LHCN-M2 (cell line): ENCODE data around the gene PLET1. TPM values are rescaled to one million over a fixed set of nuclear protein-coding genes. Genes with fewer than 3 reads are reported as not detected.

ENCODE experiments used
- DNase-seq: peaks from one replicate; pipeline ENCODE4 v3.0.0-alpha.2; 2012; ENCODE audit warnings: low read depth
- total RNA-seq: library from RNA; depleted of rRNA; stranded (reverse); fragments of >200 nt; gene quantifications from 2 replicates; pipeline ENCODE4 v1.2.3, GENCODE V29; 2014

The PLET1 gene
- total RNA-seq, 1 experiment from 2014 or later = not detected

- DNase-seq = peak; percentile 8
Observed at GRCh38 chr11:112285841-112286311, 25.2 kb upstream of the PLET1 start.

GRCh38 chr11:112281726-112282125, 21.1 kb upstream of the PLET1 start:
- DNase-seq = no peak

GRCh38 chr11:112280268-112281126, 19.8 kb upstream of the PLET1 start:
- DNase-seq = peak; percentile 76

- peak; percentile 43 for DNase-seq
Observed at GRCh38 chr11:112279901-112280267, 19.2 kb upstream of the PLET1 start.

GRCh38 chr11:112278803-112279202, 18.1 kb upstream of the PLET1 start:
- no peak for DNase-seq

- DNase-seq = no peak
Observed at GRCh38 chr11:112277941-112278340, 17.3 kb upstream of the PLET1 start.

- no peak for DNase-seq
Observed at GRCh38 chr11:112277029-112277428, 16.4 kb upstream of the PLET1 start.

GRCh38 chr11:112274007-112274783, 13.5 kb upstream of the PLET1 start:
- DNase-seq = no peak

DNA sequence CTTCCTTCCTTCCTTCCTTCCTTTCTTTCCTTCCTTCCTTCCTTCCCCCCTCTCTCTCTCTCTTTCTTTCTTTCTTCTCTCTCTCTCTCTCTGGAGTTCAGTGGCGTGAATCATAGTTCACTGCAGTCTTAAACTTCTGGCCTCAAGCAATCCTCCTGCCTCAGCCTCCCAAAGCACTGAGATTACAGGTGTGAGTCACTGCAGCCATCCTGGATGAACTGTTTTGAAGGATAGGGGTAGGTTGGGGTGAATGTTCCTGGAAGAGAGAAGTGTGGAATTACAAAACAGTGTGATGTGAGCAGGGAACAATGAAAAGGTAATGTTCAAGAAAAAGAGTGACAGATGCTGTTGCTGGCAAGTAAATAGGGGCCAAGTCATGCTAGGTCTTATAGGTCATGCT, 12.4 kb upstream of the PLET1 start:
- DNase-seq = no peak

- DNase-seq = no peak
Observed at GRCh38 chr11:112271242-112271641, 10.6 kb upstream of the PLET1 start.

GRCh38 chr11:112270551-112271180, 10.0 kb upstream of the PLET1 start:
- no peak for DNase-seq

GRCh38 chr11:112269139-112269538, 8.5 kb upstream of the PLET1 start:
- no peak for DNase-seq

GRCh38 chr11:112268406-112268805, 7.7 kb upstream of the PLET1 start:
- no peak for DNase-seq

- DNase-seq = no peak
Observed at GRCh38 chr11:112267188-112267591, 6.5 kb upstream of the PLET1 start.

- DNase-seq = no peak
Observed at GRCh38 chr11:112266410-112266778, 5.7 kb upstream of the PLET1 start.

- DNase-seq = no peak
Observed at GRCh38 chr11:112265659-112266409, 5.2 kb upstream of the PLET1 start.

DNA sequence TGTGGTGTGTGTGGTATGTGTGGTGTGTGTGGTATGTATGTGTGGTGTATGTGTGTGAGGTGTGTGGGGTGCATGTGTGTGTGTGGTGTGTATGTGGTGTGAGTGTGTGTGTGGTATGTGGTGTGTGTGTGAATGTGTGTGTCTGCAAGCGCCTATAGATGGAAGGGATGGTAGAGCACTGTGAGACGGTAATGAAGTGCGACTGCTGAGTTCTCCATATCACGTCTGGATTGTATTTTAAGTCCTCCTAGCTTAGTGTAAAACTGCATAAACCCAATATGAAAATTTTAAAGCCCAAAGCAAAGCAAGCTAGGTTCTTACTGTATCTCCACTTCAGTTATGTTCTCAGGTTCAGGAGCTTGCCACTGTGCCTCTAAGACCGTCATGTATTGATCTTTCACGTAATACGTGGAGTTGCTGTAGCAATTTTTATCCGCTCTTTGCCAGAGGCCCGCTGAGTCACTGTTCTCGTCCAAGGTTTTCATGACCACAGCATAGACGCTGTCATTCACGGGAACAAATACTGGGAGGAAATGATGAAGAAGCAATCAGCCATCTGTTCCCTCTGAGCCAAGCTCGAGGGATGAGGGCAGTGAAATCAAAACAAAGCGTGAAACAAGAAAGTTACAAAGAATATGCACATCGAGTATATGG, 5.5 kb downstream of the PLET1 start:
- peak; percentile 90 for DNase-seq

DNA sequence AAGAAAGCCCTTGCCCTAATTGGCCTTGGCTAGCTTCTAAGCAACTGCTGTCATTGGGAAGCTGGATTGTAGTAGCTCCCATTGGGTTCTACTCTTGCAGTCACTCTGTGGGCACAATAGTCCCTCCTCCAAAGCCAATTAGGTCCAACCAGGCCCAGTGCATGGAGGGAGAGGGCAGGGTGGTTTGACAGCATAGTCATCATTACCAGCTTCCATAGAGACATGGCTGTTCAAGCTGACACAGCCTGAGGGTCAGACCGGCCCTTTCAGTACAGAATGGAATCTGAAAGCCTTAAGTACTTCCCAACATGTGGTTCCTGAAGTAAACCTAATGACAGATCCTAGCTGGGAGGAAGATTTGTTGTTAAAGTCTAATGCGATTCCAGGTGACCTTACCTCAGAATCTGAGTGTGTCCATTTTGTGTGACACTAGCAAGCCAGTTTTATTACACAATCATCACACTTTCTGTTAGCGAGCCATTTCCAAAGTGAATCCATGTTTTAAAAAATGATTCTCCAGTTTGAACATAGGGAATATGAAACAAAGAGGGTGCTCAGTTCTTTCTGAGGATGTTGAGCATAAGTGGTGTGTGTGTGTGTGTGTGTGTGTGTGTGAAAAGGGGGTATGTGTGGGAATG, 6.9 kb downstream of the PLET1 start:
- DNase-seq = peak; percentile 5

DNA sequence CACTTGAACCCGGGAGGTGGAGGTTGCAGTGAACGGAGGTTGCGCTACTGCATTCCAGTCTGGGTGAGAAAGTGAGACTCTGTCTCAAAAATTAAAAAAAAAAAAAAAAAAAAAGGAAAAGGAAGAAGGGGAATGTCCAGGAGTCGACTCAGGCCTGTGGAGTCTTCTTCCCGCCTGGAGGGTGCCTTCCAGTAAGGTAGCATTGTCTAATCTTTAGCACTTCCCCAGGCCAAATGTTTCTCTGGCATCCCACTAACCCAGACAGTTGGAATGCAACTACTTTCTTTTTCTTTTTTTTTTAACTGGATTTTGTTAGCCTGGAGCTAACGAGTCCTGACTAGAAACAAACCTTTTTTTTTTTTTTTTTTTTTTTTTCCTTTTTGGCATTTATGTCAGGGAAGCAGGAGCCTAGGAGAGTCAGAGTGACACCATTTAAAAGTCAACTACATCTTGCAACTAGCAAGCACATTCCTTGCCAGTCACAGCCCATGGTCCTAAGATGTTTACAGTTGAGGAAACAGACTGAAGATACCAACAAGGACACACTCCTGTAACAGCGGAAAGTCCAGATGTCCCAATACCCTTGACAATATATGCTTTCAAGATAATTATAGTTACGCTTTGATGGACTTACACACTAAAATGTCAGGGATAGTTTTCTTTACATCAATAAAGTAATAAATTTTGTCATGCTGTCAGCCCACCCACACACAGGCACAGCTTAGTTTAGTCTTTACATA, 10.6 kb downstream of the PLET1 start:
- no peak for DNase-seq

- DNase-seq = peak; percentile 46
Observed at GRCh38 chr11:112248201-112248600, 12.5 kb downstream of the PLET1 start.
